Breast epithelium (tissue), 3 donors: ENCODE results near the gene NEFH.

ENCODE experiments used
- POLR2A ChIP-seq: fragments of 450-650 bp; IDR thresholded peaks from one replicate; pipeline ENCODE4 v1.6.1; 2016; ENCODE audit warnings: antibody characterized with exemption, mild to moderate bottlenecking, moderate library complexity
- POLR2AphosphoS5 ChIP-seq, 3 donors: sonication (generic); formaldehyde crosslinking; IDR thresholded peaks; one replicate each; pipeline ENCODE4 v1.6.1; 2017; ENCODE audit warnings: antibody characterized with exemption in 3 of 3
- TF ChIP-seq, protein P1 (sequence below), 3 donors: fragments of 450-650 bp; IDR thresholded peaks; one replicate each; pipeline ENCODE4 v1.5.1; 2016 to 2017; ENCODE audit warnings: antibody characterized with exemption in 3 of 3, mild to moderate bottlenecking in 3 of 3, moderate library complexity in 3 of 3

DNA sequence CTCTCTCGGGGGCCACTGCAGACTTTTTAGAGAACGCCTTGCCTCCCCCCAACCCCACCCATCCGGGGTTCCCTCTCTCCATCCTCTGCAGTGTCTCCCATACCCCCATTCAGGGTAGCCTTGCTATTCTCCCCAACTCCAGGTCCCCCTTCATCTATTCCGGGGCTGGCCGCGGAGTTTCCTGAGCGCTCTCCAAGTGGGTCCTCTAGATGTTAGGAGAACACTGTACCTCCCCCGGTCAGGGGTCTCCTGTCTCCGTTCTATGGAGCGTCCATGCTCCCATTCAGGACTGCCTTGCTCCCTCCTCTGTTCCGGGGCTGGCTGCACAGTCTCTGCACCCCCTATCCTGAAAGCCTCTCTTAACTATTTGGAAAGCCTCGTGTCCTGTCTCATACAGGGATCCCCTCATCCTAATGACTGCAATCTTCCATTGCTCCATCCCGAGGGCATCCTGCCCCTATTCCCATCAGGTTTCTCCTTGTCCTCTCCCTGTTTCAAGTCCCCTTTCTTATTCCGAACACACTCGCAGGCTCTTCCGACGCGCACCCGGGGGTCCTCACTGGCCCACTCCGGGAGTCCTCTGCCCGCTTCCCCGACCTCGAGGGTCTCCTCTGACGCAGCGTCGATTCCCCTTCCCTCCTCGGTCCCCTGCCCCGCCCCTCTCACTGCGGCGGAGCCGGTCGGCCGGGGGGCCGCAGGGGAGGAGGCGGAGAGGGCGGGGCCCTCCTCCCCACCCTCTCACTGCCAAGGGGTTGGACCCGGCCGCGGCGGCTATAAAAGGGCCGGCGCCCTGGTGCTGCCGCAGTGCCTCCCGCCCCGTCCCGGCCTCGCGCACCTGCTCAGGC, at the start of gene NEFH:
- TF ChIP-seq, protein P1, sequence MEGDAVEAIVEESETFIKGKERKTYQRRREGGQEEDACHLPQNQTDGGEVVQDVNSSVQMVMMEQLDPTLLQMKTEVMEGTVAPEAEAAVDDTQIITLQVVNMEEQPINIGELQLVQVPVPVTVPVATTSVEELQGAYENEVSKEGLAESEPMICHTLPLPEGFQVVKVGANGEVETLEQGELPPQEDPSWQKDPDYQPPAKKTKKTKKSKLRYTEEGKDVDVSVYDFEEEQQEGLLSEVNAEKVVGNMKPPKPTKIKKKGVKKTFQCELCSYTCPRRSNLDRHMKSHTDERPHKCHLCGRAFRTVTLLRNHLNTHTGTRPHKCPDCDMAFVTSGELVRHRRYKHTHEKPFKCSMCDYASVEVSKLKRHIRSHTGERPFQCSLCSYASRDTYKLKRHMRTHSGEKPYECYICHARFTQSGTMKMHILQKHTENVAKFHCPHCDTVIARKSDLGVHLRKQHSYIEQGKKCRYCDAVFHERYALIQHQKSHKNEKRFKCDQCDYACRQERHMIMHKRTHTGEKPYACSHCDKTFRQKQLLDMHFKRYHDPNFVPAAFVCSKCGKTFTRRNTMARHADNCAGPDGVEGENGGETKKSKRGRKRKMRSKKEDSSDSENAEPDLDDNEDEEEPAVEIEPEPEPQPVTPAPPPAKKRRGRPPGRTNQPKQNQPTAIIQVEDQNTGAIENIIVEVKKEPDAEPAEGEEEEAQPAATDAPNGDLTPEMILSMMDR (IDR thresholded peaks at IDR 0.05), result no peak
- TF ChIP-seq POLR2AphosphoS5 (IDR thresholded peaks at IDR 0.05) (no peak), POLR2A (no peak)
